EH (cell line): ENCODE measurements around the gene CENATAC.
"Not testable (repeated sequence)": the region's sequence is repeated elsewhere in the genome, so short reads cannot be mapped to it uniquely, and the experiment has no call there.

ENCODE experiments used
- DNase-seq: peaks from one replicate; pipeline ENCODE4 v3.0.0-alpha.2; 2015; ENCODE audit warnings: low read depth

The CENATAC gene

DNA sequence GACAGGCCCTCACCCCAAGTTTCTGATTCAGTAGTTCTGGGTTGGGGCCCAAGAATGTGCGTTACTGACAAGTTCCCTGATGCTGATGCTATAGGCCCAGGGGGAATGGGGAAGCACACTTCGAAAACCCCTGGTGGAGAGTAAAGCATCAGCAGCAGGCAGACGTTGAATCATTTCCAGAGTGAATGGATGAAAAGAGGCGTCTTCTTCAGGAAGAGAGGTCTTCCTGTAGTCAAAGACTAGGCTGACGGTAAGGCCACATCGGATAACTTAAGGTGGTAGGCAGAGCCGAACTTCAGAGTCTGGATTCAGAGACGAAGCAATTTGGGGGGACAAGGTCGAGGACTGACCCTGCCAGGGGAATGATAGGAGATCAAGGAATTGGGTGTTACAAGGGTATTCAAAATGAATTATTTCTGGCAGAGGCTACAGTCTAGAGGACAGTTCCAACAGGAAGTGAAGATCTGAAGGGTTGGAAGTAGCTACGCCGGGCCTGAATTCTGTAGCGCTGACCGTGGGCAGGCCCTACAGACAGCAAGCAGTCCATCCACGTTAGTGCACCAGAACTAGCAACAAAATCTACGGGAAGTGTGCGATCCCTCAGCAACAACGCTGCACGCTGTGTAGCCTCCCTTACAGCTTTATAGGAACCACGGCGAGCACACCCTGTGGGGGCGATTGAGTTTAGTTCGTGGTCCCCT lies 862 bp upstream of the CENATAC start:
- DNase-seq: peak; percentile 43

DNA sequence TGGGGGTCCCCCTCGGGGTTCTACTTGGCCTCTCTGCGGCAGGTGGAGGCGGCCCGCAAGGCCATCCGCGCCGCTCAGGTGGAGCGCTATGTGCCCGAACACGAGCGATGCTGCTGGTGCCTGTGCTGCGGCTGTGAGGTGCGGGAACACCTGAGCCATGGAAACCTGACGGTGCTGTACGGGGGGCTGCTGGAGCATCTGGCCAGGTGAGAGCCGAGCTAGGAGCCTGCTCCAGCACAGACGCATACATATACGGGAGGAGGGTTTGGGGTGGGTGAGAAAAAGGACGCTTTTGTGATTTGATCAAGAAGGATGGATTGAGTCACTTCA lies 415 bp downstream of the CENATAC start:
- no peak for DNase-seq

DNA sequence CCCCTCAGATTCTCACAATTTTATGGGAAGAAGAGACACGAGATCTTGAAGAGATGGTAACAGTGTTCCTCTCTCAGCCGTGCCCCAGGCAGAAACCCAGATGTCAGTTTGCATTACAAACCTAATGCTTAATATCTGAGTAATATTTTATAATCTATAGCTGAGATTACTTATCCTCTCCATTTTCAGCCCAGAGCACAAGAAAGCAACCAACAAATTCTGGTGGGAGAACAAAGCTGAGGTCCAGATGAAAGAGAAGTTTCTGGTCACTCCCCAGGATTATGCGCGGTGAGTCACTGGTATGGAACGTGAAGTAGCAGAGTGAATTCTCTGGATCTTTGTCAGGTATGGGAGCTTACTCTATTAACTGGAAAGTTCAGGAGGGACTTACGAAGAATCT lies 884 bp downstream of the CENATAC start:
- peak; percentile 83 for DNase-seq

DNA sequence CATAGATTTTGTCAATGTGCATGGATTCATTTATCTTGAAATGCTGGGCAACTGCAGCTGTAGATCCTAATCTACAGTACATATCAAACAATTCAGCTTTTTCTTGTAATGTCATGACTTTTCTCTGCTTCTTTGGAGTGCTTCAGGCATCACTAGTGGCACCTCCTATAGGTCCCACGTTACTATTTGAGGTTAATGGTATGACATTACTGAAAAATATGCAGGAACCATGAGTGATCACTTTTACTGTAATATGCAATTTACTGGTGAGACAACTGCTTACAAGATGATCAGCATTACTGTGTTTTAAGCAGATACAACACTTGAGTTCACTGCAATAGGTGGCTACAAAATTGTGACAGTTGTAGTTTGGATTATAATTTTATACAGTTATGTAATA lies 3.0 kb downstream of the CENATAC start:
- peak; percentile 77 for DNase-seq

DNA sequence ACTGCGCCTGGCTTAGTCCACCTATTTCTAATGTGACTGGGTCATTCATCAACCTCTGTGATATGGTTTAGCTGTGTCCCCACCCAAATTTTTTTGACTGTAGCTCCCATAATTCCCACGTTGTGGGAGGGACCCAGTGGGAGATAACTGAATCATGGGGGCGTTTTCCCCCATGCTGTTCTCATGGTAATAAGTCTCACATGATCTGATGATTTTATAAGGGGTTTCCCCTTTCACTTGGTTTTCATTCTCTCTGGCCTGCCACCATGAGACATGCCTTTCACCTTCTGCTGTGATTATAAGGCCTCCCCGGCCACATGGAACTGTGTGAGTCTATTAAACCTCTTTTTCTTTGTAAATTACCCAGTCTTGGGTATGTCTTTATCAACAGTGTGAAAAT lies 8.7 kb downstream of the CENATAC start:
- DNase-seq: no peak

DNA sequence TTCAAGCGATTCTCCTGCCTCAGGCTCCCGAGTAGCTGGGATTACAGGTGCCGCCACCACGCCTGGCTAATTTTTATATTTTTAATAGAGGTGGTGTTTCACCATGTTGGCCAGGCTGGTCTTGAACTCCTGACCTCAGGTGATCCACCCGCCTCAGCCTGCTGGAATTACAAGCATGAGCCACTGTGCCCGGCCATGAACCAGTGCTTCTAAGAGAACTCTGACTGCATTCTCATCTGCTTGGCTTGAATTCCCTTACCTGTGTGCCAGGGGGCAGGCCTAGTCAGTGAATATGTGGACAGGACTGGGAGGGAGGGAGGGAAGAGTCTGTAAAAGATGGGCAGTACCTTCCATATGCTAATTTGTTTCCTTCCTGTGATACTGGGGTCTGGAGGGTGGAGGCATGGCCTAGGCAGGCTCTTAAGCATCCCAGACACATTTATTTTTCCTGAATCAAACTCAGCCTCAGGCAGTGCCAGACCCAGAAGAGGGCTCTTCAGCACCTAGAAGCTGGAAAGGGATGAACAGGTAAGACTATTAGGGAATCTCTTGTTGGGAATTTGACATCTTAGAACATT lies 13.6 kb downstream of the CENATAC start:
- no peak for DNase-seq

DNA sequence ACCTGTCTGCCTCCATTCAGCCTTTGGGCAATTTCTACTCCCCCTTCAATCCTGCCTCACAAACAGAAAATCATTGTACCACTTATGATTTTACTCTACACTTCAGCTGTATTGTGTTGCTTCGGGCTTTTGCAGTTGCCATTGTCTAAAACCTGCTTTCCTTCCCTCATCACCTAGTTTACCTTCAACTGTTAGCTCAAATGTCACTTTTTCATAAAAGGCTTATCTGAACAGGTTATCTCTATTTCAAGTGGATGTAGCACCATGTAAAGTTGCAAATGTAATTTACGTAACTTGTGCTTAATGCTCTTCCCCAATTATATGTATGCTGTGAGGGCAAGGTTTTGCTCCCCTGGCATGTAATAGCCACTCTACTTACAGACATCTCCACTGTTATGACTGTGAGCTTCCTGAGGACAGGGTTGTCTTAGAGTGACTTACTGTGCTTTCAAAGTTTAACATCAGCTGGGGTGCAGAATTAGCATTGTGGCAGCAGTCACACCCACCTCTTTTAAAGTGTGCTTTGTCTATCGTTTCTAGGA lies 14.8 kb downstream of the CENATAC start:
- DNase-seq: no peak

DNA sequence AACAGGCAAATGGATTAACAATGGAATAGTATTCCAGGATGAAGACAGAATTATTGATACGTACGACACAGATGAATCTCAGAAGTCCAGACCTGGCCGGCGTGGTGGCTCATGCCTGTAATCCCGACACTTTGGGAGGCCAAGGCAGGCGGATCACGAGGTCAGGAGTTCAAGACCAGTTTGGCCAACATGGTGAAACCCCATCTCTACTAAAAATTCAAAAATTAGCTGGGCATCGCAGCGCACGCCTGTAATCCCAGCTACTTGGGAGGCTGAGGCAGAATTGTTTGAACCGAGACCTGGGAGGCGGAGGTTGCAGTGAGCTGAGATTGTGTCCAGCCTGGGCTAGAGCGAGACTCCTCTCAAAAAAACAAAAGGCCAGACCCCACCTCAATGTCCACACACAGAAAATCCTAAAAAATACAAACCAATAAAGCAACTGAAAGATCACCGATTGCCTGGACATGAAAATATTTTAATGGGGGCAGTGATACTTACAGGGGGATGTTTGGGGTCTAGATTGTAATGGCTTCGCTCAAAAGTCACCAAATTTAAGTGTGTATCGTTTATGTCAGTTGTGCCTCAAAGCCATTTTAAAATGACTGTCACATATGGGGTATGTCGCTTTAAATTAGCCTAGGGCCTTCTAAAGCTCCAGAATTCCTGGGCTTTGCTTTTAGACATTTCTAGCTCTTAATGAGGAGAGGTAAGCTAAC lies 16.4 kb downstream of the CENATAC start:
- no peak for DNase-seq

DNA sequence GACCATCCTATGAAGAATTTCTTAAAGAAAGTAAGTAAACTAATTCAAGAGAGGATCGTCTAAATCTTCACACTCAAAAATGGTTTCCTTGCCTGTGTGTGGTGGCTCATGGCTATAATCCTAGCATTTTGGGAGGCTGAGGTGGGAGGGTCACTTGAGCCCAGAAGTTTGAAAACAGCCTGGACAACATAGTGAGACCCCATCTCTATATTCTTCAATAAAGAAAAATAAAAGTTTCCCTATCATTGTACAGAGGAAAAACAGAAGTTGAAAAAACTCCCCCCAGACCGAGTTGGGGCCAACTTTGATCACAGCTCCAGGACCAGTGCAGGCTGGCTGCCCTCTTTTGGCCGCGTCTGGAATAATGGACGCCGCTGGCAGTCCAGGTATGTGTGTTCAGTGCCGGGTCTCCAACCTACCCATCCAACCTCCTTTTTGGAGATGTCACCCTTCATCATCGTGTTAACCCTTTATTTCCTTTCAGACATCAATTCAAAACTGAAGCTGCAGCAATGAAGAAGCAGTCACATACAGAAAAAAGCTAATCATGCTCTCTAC lies 17.2 kb downstream of the CENATAC start:
- peak; percentile 26 for DNase-seq

DNA sequence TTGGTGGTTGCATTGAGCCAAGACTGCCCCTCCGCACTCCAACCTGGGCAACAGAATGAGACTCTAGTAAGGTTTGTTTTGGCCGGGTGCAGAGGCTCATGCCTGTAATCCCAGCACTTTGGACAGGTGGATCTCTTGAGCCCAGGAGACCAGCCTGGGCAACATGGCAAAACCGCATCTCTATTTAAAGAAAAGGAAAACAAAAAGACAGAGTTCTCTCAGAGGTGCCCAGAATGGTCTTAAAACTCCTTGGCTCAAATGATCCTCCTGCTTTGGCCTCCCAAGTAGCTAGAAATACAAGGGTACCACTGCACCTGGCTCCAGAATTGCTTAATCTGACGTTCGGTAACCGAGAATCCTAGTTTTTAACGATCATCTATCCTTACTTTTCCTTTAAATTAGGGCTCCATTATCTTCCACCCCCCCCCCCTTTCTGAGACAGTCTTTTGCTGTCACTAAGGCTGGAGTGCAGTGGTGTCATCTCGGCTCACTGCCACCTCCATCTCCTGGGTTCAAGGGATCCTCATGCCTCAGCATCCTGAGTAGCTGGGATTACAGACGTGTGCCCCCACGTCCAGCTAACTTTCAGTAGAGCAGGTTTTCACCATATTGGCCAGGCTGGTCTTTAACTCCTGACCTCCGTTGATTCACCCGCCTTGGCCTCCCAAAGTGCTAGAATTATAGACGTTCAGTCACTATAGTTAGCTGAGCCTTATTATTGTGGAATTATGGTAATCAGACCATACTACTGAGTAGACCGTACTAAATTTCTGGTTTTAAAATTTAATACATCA lies 18.5 kb downstream of the CENATAC start:
- no peak for DNase-seq

DNA sequence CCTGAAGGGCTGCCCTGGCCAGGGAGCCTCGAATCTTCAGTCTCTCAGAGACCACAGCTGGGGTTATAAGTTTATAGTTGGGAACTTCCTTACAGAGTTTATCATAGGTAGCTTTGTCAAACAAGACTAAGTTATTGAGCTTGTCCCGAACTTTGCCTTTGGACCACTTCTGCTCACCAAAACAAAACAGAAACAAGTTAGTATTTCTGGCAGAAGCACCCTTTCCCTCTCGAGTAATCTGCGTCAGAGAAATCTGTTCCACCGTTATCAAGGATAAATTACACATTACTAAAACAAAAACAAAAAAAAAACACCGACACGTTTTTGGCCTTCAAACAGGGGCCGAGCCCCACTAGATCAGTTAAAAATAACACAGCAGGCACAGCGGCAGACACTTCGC lies 19.4 kb downstream of the CENATAC start:
- not testable (repeated sequence) for DNase-seq

DNA sequence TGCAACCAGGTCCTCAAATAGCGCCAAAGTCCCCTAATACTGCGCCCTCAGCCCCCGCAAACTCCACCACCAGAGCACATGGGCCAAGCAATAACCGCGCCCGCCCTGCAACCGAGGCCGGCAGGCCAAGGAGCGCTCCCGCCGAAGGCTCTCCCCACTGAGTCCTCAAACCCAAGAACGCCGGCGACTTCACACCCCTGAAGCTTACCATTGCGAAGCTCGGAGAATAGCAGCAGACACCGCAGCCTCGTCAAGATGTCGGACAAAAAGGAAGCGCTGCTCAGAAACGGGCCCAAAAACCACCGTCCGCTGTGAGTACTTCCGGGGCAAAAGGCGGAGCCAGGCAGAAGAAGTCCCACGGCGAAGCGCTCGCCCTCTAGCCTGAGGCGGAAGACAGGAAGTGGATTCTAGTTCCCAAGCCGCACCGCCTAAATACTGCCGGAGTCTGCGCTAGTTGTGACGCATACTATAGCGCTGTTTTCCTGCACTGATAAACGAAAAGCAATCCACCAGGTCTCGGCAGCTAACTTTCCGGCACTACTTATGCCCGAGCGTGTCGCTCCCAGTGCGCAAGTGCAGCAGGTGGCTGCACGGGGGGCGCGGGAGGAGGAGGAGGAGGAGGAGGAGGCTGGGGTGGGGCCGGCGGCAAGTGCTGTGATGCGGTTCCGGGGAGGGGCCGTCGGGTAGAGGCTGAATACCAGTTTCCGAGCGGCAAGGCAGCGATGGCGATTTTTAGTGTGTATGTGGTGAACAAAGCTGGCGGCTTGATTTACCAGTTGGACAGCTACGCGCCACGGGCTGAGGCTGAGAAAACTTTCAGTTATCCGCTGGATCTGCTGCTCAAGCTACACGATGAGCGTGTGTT lies 20.4 kb downstream of the CENATAC start, which contains the start of the genes RPS25 and TRAPPC4:
Gene RPS25, minus strand, starts transcription at position 270 of the 865 bp plus-strand sequence. Its CDS starts 59 bp downstream, at position 211.
Gene TRAPPC4, plus strand, starts transcription at position 693 of the 865 bp plus-strand sequence. Its CDS starts 30 bp downstream, at position 723.
- peak; percentile 97 for DNase-seq

DNA sequence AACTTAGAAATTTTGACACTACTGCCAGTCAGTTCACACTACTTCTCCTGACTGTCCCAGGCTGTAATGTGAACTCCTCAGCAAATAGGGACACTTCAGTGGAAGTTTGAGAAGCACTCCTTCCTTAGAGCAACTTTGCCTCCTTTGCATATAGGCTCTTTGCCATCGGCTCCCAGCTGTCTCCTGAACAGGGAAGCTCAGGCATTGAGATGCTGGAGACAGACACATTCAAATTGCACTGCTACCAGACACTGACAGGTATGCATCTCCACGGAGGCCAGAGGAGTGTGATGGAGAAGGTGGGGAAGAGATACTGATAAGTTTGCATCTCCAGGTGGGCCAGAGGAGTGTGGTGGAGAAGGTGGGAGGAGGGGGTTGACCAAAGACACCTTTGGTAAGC lies 22.1 kb downstream of the CENATAC start:
- DNase-seq: peak; percentile 15

DNA sequence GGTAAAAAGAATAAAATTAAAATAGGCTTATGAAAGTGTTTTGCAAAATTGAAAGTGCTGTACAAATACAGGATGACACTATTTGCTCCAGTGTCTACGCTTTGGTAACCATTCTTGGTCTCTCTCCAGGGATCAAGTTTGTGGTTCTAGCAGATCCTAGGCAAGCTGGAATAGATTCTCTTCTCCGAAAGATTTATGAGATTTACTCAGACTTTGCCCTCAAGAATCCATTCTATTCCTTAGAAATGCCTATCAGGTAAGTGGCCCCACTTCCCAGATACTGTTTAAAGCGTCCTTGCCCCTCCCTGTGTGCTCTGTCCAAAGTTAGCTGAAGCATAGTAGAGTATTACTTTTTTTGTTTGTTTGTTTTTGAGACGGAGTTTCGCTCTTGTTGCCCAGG lies 23.7 kb downstream of the CENATAC start:
- no peak for DNase-seq

DNA sequence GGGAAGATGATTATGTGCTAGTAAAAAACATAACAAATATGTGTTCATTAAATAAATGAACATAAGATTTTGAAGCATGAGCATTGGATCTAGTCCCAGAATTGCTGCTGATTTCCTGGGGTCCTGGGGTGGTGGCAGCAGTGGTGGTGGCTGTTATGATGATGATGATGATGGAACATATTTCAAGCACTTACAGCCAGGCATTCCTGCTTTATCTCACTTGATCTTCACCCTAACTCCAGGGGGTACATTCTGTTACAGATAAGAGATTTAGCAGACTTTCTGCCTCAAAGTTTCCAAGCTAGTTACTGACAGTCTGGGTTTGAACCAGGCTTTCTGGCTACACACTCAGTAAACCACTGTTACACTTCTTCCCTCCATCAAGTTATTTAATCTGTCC lies 25.8 kb downstream of the CENATAC start:
- peak; percentile 82 for DNase-seq

DNA sequence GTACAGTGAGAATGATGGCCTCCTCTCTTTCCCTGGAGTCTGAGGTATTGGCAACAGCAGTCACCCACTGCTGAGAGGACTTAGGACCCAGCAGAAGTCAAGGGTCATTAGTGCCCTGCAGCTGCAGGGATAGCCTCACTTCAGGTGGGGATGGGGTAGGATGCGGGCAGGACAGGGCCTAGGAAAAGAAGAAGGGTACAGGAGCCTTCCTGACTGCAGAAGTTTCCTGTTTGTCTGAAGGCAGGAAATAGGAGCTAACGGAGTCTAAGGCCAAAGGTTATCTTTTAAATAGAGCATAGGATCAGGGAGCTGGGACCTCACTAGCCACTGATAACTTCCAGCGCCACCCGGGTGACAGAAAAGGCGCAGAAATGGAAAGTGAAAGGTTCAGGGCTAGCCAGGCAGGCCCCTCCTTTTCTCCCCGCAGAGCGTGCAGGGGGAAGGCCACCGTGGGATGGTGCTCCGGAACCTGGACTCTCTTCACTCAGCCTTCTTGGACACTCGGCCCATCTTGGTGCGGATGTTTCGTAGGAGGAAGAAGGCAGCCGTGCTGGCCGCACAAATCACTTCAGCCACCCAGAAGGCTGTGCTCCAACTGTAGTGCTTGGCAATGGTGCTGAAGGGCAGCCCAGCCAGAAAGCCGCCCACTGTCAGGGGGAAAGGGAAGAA lies 26.6 kb downstream of the CENATAC start:
- no peak for DNase-seq

DNA sequence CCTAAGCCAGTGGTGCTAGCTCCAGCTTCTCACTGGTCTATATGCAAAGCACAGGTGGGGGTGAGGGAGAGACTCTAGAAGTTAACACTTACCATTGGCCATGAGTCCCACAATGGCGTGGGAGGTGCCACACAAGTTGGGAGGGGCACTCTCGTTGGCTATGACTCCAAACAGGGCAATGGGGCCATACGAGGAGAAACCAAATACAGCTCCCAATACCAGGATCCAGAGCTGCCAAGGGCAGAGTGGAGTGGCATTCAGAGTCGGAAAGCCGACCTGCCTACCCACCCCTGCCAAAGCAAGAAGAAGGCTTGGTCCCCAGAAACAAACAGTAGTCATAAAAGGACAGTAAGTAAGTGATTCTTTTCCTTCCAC lies 27.1 kb downstream of the CENATAC start:
- no peak for DNase-seq

DNA sequence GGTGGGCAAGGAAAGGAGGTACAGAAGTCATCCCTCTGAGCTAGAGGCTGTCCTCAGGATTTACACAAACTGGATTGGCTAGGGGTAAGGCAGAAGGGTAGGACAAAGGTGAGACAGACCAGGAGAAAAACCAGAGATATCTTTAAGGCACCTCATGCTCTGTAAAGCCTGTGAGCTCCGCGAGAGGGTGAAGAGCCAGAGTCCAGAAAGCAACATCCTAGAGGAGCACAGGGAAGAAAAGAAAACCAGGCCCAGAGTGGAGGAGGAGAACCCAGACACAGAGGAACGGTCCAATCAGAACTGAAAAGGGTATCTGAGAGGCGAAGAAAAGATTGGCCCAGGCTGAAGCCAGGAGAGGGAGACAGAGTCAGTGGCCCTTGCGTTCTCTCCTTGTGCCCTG lies 27.6 kb downstream of the CENATAC start:
- no peak for DNase-seq

DNA sequence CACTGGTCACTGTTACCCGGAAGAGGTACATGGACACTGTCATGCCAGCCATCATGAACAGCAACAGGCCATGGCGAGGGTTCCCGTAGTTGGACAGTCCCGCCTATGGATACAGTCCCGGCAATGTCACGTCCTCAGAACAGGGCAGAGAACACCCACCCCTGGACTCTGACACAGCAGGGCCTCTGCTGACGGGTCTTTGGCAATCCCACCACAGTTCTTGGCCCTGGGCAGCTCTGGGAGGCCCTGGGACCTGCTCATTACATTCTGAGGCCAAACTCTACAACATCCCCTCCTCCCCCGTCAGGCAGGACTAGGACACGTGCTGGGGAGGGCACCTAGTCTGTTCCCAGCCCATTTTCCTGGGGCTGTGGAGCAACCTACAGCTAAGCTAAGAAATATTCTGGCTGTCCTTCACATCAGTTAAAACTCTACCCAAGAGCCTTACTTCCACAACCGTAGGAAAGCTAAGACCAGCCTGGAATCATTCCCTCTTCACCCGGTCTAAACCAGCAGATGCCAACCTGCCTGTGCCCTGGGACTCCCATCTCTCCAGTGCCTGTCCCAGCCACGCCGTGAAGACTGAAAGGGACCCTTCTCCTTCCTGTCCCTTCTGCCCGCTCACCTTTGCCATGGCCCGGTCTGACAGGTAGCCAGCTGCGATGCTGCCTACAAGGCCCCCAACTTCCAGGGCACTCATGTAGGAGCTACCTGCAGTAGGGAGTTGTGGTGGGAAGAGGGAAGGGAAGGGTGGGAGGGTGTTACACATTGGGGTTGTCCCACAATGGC lies 28.2 kb downstream of the CENATAC start:
- no peak for DNase-seq

DNA sequence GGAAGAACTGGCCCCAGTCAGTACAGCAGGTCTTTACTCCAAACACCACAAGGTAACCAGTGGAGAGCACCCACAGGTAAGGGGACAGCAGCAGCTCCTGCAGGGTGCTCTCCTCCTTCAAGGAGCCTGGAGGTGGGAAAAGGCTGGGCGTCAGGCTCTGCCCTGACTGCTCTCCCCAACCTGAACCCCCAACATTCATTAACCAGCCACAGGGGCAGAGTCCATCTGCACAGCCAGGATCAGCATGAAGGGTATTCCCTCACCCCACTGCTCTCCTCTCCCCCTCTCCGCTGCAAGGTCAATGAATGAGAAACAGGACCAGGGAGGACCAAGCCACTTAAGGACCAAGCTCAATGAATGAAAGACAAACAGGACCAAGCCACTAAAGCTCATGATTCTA lies 29.0 kb downstream of the CENATAC start:
- DNase-seq: no peak
